Transverse colon (tissue), 4 donors: ENCODE results near the gene SKP2. TPM values are rescaled to one million over a fixed set of nuclear protein-coding genes. Genes with fewer than 3 reads are reported as not detected.
"Not testable (repeated sequence)": the region's sequence is repeated elsewhere in the genome, so short reads cannot be mapped to it uniquely, and the experiment has no call there.

ENCODE experiments used
- DNase-seq: peaks from one replicate; pipeline ENCODE4 v3.0.0-alpha.2; 2019
- H3K27ac ChIP-seq, 4 donors: fragments of 200-600 bp; sonication (generic); 2 replicates each; pipeline ENCODE4 v1.5.1; 2016 to 2018; ENCODE audit warnings: inconsistent platforms in 4 of 4
- H3K27me3 ChIP-seq: fragments of 200-600 bp; sonication (generic); 2 replicates; pipeline ENCODE4 v1.5.1; 2017; ENCODE audit warnings: inconsistent platforms
- H3K36me3 ChIP-seq, 4 donors: fragments of 200-600 bp; sonication (generic); 2 replicates each; pipeline ENCODE4 v1.5.1; 2017 to 2019; ENCODE audit warnings: inconsistent platforms in 4 of 4
- H3K4me1 ChIP-seq, 4 donors: fragments of 200-600 bp; sonication (generic); 2 replicates each; pipeline ENCODE4 v1.5.1; 2017 to 2020; ENCODE audit warnings: inconsistent platforms in 4 of 4
- H3K4me3 ChIP-seq, 4 donors: fragments of 200-600 bp; sonication (generic); 1 replicate in 1 of 4; 2 replicates in 3 of 4; pipeline versions ENCODE4 v1.5.1 to v1.6.1; 2017 to 2019; ENCODE audit warnings: inconsistent platforms in 4 of 4
- H3K9me3 ChIP-seq, 2 donors: fragments of 200-600 bp; sonication (generic); 2 replicates each; pipeline ENCODE4 v1.5.1; 2017 to 2019; ENCODE audit warnings: inconsistent platforms in 2 of 2
- CTCF ChIP-seq, 5 experiments: fragments of 200-600 bp in 3 of 5; fragments of 450-650 bp in 2 of 5; sonication (generic) in 3 of 5; IDR thresholded peaks; 1 replicate in 2 of 5; 2 replicates in 3 of 5; pipeline ENCODE4 v1.5.1; 2016 to 2017; ENCODE audit warnings: antibody characterized with exemption in 5 of 5, inconsistent platforms in 3 of 5, mild to moderate bottlenecking in 2 of 5, moderate library complexity in 1 of 5
- EP300 ChIP-seq: sonication (generic); formaldehyde crosslinking; IDR thresholded peaks from one replicate; pipeline ENCODE4 v1.6.1; 2017; ENCODE audit warnings: antibody characterized with exemption, low read depth
- POLR2A ChIP-seq: fragments of 450-650 bp; IDR thresholded peaks from one replicate; pipeline ENCODE4 v1.6.1; 2016; ENCODE audit warnings: antibody characterized with exemption, mild to moderate bottlenecking, moderate library complexity
- POLR2AphosphoS5 ChIP-seq, 3 donors: sonication (generic); formaldehyde crosslinking; IDR thresholded peaks; one replicate each; pipeline ENCODE4 v1.6.1; 2016; ENCODE audit warnings: antibody characterized with exemption in 3 of 3
- WGBS, 2 donors: methylation state at CpG; one replicate each; pipeline ENCODE4 v1.1.5; 2018; ENCODE audit warnings: low coverage in 1 of 2; 5-methylcytosine and 5-hydroxymethylcytosine counted together
- in situ Hi-C, 4 donors: fragments of 200-750 bp; cut with MboI; loops; one replicate each; pipeline versions ENCODE4 v1.15.0 to v1.15.1; 2017; ENCODE audit warnings: low sequenced_read_pairs in 3 of 4, low pct_ligation_motif_present in 1 of 4, low pct_unique_long_range_greater_than_20kb in 1 of 4
- intact Hi-C: fragments of 100-400 bp; cut with DNase I; formaldehyde crosslinking; loops from one replicate; pipeline ENCODE4 v1.15.1; 2023; ENCODE audit warnings: low total_unique reads
- total RNA-seq, 4 donors: library from RNA; depleted of rRNA; stranded (reverse); fragments of >200 nt; gene quantifications; one replicate each; pipeline ENCODE4 v1.1.0, GENCODE V29; 2016

The SKP2 gene
- total RNA-seq, 4 donors from 2014 or later, result 1.1 to 12.4 (median 8.6) TPM

GRCh38 chr5:36125868-36126267 is 26.0 kb upstream of the SKP2 start:
- Histone ChIP-seq H3K9me3 (no peaks in the 10 kb centered on the region), H3K4me3 (no peak overlapping the region), H3K27me3 (no peaks in the 10 kb centered on the region), H3K36me3 (peaks cover 0 to 28% (median 8%) of the 10 kb centered on the region in 4 donors), H3K27ac (no peak overlapping the region), H3K4me1 (no peaks in the 10 kb centered on the region)
- WGBS, 2 donors, result 94 to 100% methylated on average over 1 of the region's 1 CpG
- no peak for DNase-seq
- in situ Hi-C loops, result no loop called here
- no peak for TF ChIP-seq POLR2AphosphoS5 (IDR thresholded peaks at IDR 0.05)
- intact Hi-C loops, result no loop called here

GRCh38 chr5:36128795-36129194 is 23.1 kb upstream of the SKP2 start:
- no peak overlapping the region for H3K4me3 ChIP-seq
- intact Hi-C loops (no loop called here), in situ Hi-C loops (no loop called here)

GRCh38 chr5:36129666-36130065 is 22.2 kb upstream of the SKP2 start:
- WGBS, 2 donors, result 97 to 100% methylated on average over 1 to 5 of the region's 5 CpGs
- DNase-seq, intact Hi-C loops: not testable (repeated sequence)

More at GRCh38 chr5:36128795-36129194, 23.1 kb upstream of the SKP2 start:
- no peak for DNase-seq
- WGBS, 2 donors, result 89 to 95% methylated on average over 1 of the region's 1 CpG
- Histone ChIP-seq H3K36me3 (peaks cover 0 to 23% (median 8%) of the 10 kb centered on the region in 4 donors), H3K27me3 (no peaks in the 10 kb centered on the region), H3K27ac (no peak overlapping the region), H3K4me1 (no peaks in the 10 kb centered on the region), H3K9me3 (no peaks in the 10 kb centered on the region)
- no peak for TF ChIP-seq CTCF (IDR thresholded peaks at IDR 0.05)
- no peak for TF ChIP-seq POLR2AphosphoS5 (IDR thresholded peaks at IDR 0.05)
- TF ChIP-seq POLR2A, result no peak
- no peak for TF ChIP-seq EP300

GRCh38 chr5:36133009-36133408 is 18.9 kb upstream of the SKP2 start:
- H3K27me3 ChIP-seq, DNase-seq, intact Hi-C loops, H3K27ac ChIP-seq, in situ Hi-C loops, H3K4me3 ChIP-seq, H3K4me1 ChIP-seq, H3K9me3 ChIP-seq: not testable (repeated sequence)
- H3K36me3 ChIP-seq, result peaks cover 0 to 33% (median 13%) of the 10 kb centered on the region in 4 donors
- WGBS, 2 donors, result 89 to 100% methylated on average over 1 of the region's 1 CpG

More at GRCh38 chr5:36129666-36130065, 22.2 kb upstream of the SKP2 start:
- H3K4me1 ChIP-seq, H3K27ac ChIP-seq, H3K9me3 ChIP-seq, H3K27me3 ChIP-seq, in situ Hi-C loops, H3K4me3 ChIP-seq: not testable (repeated sequence)
- H3K36me3 ChIP-seq, result peaks cover 0 to 27% (median 6%) of the 10 kb centered on the region in 4 donors

- Histone ChIP-seq H3K9me3 (no peaks in the 10 kb centered on the region), H3K27ac (no peak overlapping the region), H3K4me1 (no peaks in the 10 kb centered on the region), H3K27me3 (no peaks in the 10 kb centered on the region), H3K4me3 (no peak overlapping the region), H3K36me3 (peaks cover 0 to 24% (median 11%) of the 10 kb centered on the region in 4 donors)
- intact Hi-C loops (no loop called here), in situ Hi-C loops (no loop called here)
- WGBS, 2 donors, result 93 to 96% methylated on average over 3 of the region's 3 CpGs
- DNase-seq, result no peak
- TF ChIP-seq EP300 (no peak), CTCF (IDR thresholded peaks at IDR 0.05) (no peak), POLR2A (no peak), POLR2AphosphoS5 (IDR thresholded peaks at IDR 0.05) (no peak)
These were observed 15.9 kb upstream of the SKP2 start for GRCh38 chr5:36135988-36136387.

- in situ Hi-C loops (no loop called here), intact Hi-C loops (no loop called here)
- peaks cover 0 to 29% (median 12%) of the 10 kb centered on the region in 4 donors for H3K36me3 ChIP-seq
- no peaks in the 10 kb centered on the region for H3K9me3 ChIP-seq
- no peak for TF ChIP-seq EP300
- no peak for TF ChIP-seq POLR2A
- TF ChIP-seq CTCF (IDR thresholded peaks at IDR 0.05), result no peak
- no peak for TF ChIP-seq POLR2AphosphoS5 (IDR thresholded peaks at IDR 0.05)
- DNase-seq, result no peak
- no peaks in the 10 kb centered on the region for H3K27me3 ChIP-seq
- H3K4me3 ChIP-seq, result no peak overlapping the region
- no peak overlapping the region for H3K27ac ChIP-seq
- no peaks in the 10 kb centered on the region for H3K4me1 ChIP-seq
These were observed 15.3 kb upstream of the SKP2 start for GRCh38 chr5:36136581-36136980.
